Gastrocnemius medialis (tissue), 4 donors: Measurements from ENCODE around the gene NFATC4.

ENCODE experiments used
- POLR2A ChIP-seq, 2 donors: fragments of 450-650 bp; IDR thresholded peaks; one replicate each; pipeline ENCODE4 v1.6.1; 2017; ENCODE audit warnings: antibody characterized with exemption in 2 of 2, mild to moderate bottlenecking in 2 of 2, moderate library complexity in 2 of 2
- TF ChIP-seq, protein P1 (sequence below), 5 experiments: fragments of 450-650 bp in 3 of 5; fragments of 200-600 bp in 2 of 5; sonication (generic) in 2 of 5; IDR thresholded peaks in 4 of 5; conservative IDR thresholded peaks in 1 of 5; 1 replicate in 4 of 5; 2 replicates in 1 of 5; pipeline ENCODE4 v1.5.1; 2016 to 2019; ENCODE audit warnings: antibody characterized with exemption in 5 of 5, mild to moderate bottlenecking in 3 of 5, moderate library complexity in 3 of 5

DNA sequence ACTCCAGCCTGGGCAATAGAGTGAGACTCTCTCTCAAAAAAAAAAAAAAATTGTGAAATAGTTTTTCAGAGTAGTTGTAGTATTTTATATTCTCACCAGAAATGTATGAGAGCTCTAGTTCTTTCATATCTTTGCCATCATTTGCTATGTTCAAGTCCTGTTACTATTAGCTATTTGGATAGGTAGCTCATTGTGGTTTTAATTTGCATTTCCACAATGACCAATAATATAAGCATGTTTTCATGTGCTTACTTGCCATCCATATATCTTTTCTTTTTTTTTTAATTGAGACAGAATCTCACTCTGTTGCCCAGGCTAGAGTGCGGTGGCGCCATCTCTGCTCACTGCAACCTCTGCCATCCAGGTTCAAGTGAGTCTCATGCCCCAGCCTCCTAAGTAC is 19.8 kb upstream of the NFATC4 start:
- TF ChIP-seq, protein P1, sequence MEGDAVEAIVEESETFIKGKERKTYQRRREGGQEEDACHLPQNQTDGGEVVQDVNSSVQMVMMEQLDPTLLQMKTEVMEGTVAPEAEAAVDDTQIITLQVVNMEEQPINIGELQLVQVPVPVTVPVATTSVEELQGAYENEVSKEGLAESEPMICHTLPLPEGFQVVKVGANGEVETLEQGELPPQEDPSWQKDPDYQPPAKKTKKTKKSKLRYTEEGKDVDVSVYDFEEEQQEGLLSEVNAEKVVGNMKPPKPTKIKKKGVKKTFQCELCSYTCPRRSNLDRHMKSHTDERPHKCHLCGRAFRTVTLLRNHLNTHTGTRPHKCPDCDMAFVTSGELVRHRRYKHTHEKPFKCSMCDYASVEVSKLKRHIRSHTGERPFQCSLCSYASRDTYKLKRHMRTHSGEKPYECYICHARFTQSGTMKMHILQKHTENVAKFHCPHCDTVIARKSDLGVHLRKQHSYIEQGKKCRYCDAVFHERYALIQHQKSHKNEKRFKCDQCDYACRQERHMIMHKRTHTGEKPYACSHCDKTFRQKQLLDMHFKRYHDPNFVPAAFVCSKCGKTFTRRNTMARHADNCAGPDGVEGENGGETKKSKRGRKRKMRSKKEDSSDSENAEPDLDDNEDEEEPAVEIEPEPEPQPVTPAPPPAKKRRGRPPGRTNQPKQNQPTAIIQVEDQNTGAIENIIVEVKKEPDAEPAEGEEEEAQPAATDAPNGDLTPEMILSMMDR (IDR thresholded peaks at IDR 0.05 in 4 of 5, conservative IDR thresholded peaks at IDR 0.05 in 1 of 5) = no peak
- TF ChIP-seq POLR2A (IDR thresholded peaks at IDR 0.05) = no peak
